HepG2 (cell line): ENCODE results near the gene IFITM10. TPM values are rescaled to one million over a fixed set of nuclear protein-coding genes. Genes with fewer than 3 reads are reported as not detected.

Source experiments
- ATAC-seq: fragments of 200-7000 bp; cut with Tn5 transposase; 3 replicates; pipeline ENCODE4 v1.9.1; 2020; ENCODE audit warnings: mild to moderate bottlenecking, moderate library complexity
- BruUV-seq: library from RNA; stranded (reverse); fragments of 400-500 nt; replicated peaks from 2 replicates; lab custom pipeline; 2021; lab: Mats Ljungman, UMichigan
- CTCF ChIA-PET: fragments of 300-600 bp; formaldehyde crosslinking; extraction: SDS; loops from one replicate; lab custom pipeline; 2021; ENCODE audit warnings: low total read pairs, inconsistent platforms, low intra/inter-chr PET ratio; lab: Yijun Ruan, JAX
- POLR2A ChIA-PET: fragments of 350-600 bp; sonication (Branson Sonifier 250); formaldehyde crosslinking; loops from one replicate; lab custom pipeline; 2020; ENCODE audit warnings: antibody characterized with exemption, inconsistent platforms; lab: Yijun Ruan, JAX
- DNase-seq: peaks from one replicate; pipeline ENCODE4 v3.0.0-alpha.2; 2015; ENCODE audit warnings: low spot score
- FAIRE-seq: peaks from 3 replicates; lab custom pipeline; 2011; peaks lifted over from hg19 to GRCh38; lab: Jason Lieb, UNC
- H2AFZ ChIP-seq: one replicate; pipeline ENCODE4 v1.6.1; 2011; ENCODE audit warnings: low read length, inconsistent platforms
- H3K27ac ChIP-seq: fragments of 300-600 bp; 3 replicates; pipeline ENCODE4 v1.8.0; 2011; ENCODE audit warnings: mixed run types, mild to moderate bottlenecking, mixed read lengths, low read length, inconsistent platforms; ENCODE audit not compliant: insufficient read depth; ENCODE audit errors: extremely low read length
- H3K27me3 ChIP-seq, 2 experiments: fragments of 200-600 bp in 1 of 2; 2 replicates in 1 of 2; 3 replicates in 1 of 2; pipeline versions ENCODE4 v1.6.0 to v1.8.0; 2011; ENCODE audit warnings: low read length in 2 of 2, mild to moderate bottlenecking in 2 of 2, moderate library complexity in 2 of 2, inconsistent platforms in 1 of 2; ENCODE audit not compliant: insufficient read depth in 2 of 2, control insufficient read depth in 1 of 2
- H3K36me3 ChIP-seq, 2 experiments: fragments of 200-600 bp in 1 of 2; replicated peaks in 1 of 2; 2 replicates in 1 of 2; 3 replicates in 1 of 2; pipeline versions ENCODE4 v1.5.1 to v1.8.0; 2011; ENCODE audit warnings: low read length in 2 of 2, inconsistent platforms in 1 of 2; ENCODE audit not compliant: insufficient read depth in 2 of 2, control insufficient read depth in 1 of 2
- H3K4me1 ChIP-seq: 2 replicates; pipeline ENCODE4 v1.5.1; 2012; ENCODE audit warnings: low read length, inconsistent platforms; ENCODE audit not compliant: insufficient read depth
- H3K4me2 ChIP-seq: 2 replicates; pipeline ENCODE4 v1.6.0; 2011; ENCODE audit warnings: low read depth, low read length, inconsistent platforms
- H3K4me3 ChIP-seq, 3 experiments: fragments of 200-600 bp in 1 of 3; sonication (generic), shearing (Covaris generic) in 1 of 3; replicated peaks in 1 of 3; 2 replicates each; pipeline ENCODE4 v1.5.1; 2011 to 2016; ENCODE audit warnings: low read length in 3 of 3, inconsistent platforms in 2 of 3, low read depth in 2 of 3, mild to moderate bottlenecking in 2 of 3, control low read depth in 1 of 3, mixed read lengths in 1 of 3; ENCODE audit not compliant: insufficient read depth in 1 of 3
- H3K79me2 ChIP-seq: one replicate; pipeline ENCODE4 v1.6.1; 2011; ENCODE audit warnings: low read length, inconsistent platforms; ENCODE audit not compliant: insufficient read depth
- H3K9ac ChIP-seq: 2 replicates; pipeline ENCODE4 v1.6.0; 2011; ENCODE audit warnings: mild to moderate bottlenecking, low read depth, low read length, inconsistent platforms; ENCODE audit not compliant: insufficient read depth
- H3K9me3 ChIP-seq: 2 replicates; pipeline ENCODE4 v1.5.1; 2012; ENCODE audit warnings: mild to moderate bottlenecking, low read length
- H4K20me1 ChIP-seq: 2 replicates; pipeline ENCODE4 v1.6.0; 2011; ENCODE audit warnings: inconsistent platforms, mild to moderate bottlenecking, low read length, moderate library complexity; ENCODE audit not compliant: insufficient read depth
- CBX5 ChIP-seq: sonication (generic); formaldehyde crosslinking; IDR thresholded peaks from 2 replicates; pipeline ENCODE4 v1.4.0; 2020; ENCODE audit warnings: missing genetic modification reagents, borderline replicate concordance
- CCDC6 ChIP-seq: sonication (generic); formaldehyde crosslinking; IDR thresholded peaks from 2 replicates; pipeline ENCODE4 v1.8.1; 2022; ENCODE audit warnings: mild to moderate bottlenecking, missing genetic modification reagents, moderate library complexity
- DNMT1 ChIP-seq: sonication (generic); formaldehyde crosslinking; IDR thresholded peaks from 2 replicates; pipeline ENCODE4 v1.5.1; 2020; ENCODE audit warnings: mild to moderate bottlenecking, missing genetic modification reagents
- FOXJ3 ChIP-seq: sonication (generic); formaldehyde crosslinking; IDR thresholded peaks from 2 replicates; pipeline ENCODE4 v1.4.0; 2020; ENCODE audit warnings: missing genetic modification reagents, mild to moderate bottlenecking, borderline replicate concordance
- FOXM1 ChIP-seq: sonication (generic); formaldehyde crosslinking; IDR thresholded peaks from 2 replicates; pipeline ENCODE4 v1.5.0; 2020; ENCODE audit warnings: missing genetic modification reagents
- KDM5A ChIP-seq: fragments of 200-600 bp; sonication (generic); IDR thresholded peaks from 2 replicates; pipeline ENCODE4 v1.7.0; 2018; ENCODE audit warnings: antibody characterized with exemption, mild to moderate bottlenecking, low read length, borderline replicate concordance
- KLF9 ChIP-seq: IDR thresholded peaks from 2 replicates; pipeline ENCODE4 v1.6.1; 2016; ENCODE audit warnings: low read depth
- KMT2A ChIP-seq: sonication (generic); formaldehyde crosslinking; IDR thresholded peaks from 2 replicates; pipeline ENCODE4 v1.4.0; 2020; ENCODE audit warnings: missing genetic modification reagents
- KMT2B ChIP-seq: IDR thresholded peaks from 2 replicates; pipeline ENCODE4 v1.6.1; 2016; ENCODE audit warnings: missing genetic modification reagents, missing compliant biosample characterization
- ZFP41 ChIP-seq: sonication (generic); formaldehyde crosslinking; IDR thresholded peaks from 2 replicates; pipeline ENCODE4 v1.4.0; 2020; ENCODE audit warnings: mild to moderate bottlenecking, missing genetic modification reagents, borderline replicate concordance
- ZMAT5 ChIP-seq: sonication (generic); formaldehyde crosslinking; IDR thresholded peaks from 2 replicates; pipeline ENCODE4 v1.5.0; 2020; ENCODE audit warnings: mild to moderate bottlenecking, low read depth, missing genetic modification reagents, borderline replicate concordance
- ZNF350 ChIP-seq: sonication (generic); formaldehyde crosslinking; IDR thresholded peaks from 2 replicates; pipeline ENCODE4 v1.4.0; 2020; ENCODE audit warnings: mild to moderate bottlenecking, low read depth, missing genetic modification reagents, borderline replicate concordance
- ZNF577 ChIP-seq: sonication (generic); formaldehyde crosslinking; IDR thresholded peaks from 2 replicates; pipeline ENCODE4 v1.4.0; 2020; ENCODE audit warnings: mild to moderate bottlenecking, low read depth, missing genetic modification reagents, borderline replicate concordance
- ZNF749 ChIP-seq: sonication (generic); formaldehyde crosslinking; IDR thresholded peaks from 2 replicates; pipeline ENCODE4 v1.8.0; 2022; ENCODE audit warnings: mild to moderate bottlenecking, missing genetic modification reagents, moderate library complexity, borderline replicate concordance
- ZNF790 ChIP-seq: sonication (generic); formaldehyde crosslinking; IDR thresholded peaks from 2 replicates; pipeline ENCODE4 v1.8.0; 2022; ENCODE audit warnings: missing genetic modification reagents, mild to moderate bottlenecking, borderline replicate concordance
- ZNF800 ChIP-seq: sonication (generic); formaldehyde crosslinking; IDR thresholded peaks from 2 replicates; pipeline ENCODE4 v1.4.0; 2020; ENCODE audit warnings: missing genetic modification reagents
- WGBS: methylation state at CpG from one replicate; pipeline ENCODE4 v1.1.6; 2017; ENCODE audit warnings: low lambda C conversion rate; 5-methylcytosine and 5-hydroxymethylcytosine counted together
- in situ Hi-C: cut with HindIII; loops from 2 replicates; pipeline ENCODE4 v1.10.0; 2017; ENCODE audit warnings: low pct_unique_long_range_greater_than_20kb; ENCODE audit not compliant: extremely low pct_ligation_motif_present
- intact Hi-C: fragments of 100-400 bp; cut with micrococcal nuclease; formaldehyde crosslinking; loops from one replicate; pipeline ENCODE4 v1.10.0; 2022; ENCODE audit not compliant: unreplicated experiment
- polyA plus RNA-seq, 8 experiments: library from polyadenylated mRNA; depleted of rRNA in 3 of 8; stranded (reverse) in 7 of 8; unstranded in 1 of 8; fragments of >200 nt; fragmentation: Illumina TruSeq in 4 of 8; extraction: Trizol in 4 of 8; gene quantifications; 2 replicates each; pipeline versions ENCODE4 v1.2.1 to v1.2.3, GENCODE V29; 2011 to 2016; ENCODE audit warnings: low read depth in 4 of 8, missing spikeins in 1 of 8, mixed read lengths in 1 of 8; ENCODE audit not compliant: insufficient read depth in 1 of 8
- total RNA-seq, 5 experiments: library from RNA; depleted of rRNA; stranded (reverse); fragments of >200 nt; fragmentation: Illumina TruSeq; extraction: Trizol; gene quantifications; 2 replicates each; pipeline ENCODE4 v1.2.3, GENCODE V29; 2016; ENCODE audit warnings: low read depth in 1 of 5
- TF ChIP-seq, protein P1 (sequence below): sonication (generic); formaldehyde crosslinking; IDR thresholded peaks from 2 replicates; pipeline ENCODE4 v1.4.0; 2020; ENCODE audit warnings: missing genetic modification reagents

Gene IFITM10
- total and polyA plus RNA-seq, 2 of the 13 experiments (the other 11 are each of a cell fraction or from before 2014, with no cell fraction given), result 0.09 to 0.13 TPM

DNA sequence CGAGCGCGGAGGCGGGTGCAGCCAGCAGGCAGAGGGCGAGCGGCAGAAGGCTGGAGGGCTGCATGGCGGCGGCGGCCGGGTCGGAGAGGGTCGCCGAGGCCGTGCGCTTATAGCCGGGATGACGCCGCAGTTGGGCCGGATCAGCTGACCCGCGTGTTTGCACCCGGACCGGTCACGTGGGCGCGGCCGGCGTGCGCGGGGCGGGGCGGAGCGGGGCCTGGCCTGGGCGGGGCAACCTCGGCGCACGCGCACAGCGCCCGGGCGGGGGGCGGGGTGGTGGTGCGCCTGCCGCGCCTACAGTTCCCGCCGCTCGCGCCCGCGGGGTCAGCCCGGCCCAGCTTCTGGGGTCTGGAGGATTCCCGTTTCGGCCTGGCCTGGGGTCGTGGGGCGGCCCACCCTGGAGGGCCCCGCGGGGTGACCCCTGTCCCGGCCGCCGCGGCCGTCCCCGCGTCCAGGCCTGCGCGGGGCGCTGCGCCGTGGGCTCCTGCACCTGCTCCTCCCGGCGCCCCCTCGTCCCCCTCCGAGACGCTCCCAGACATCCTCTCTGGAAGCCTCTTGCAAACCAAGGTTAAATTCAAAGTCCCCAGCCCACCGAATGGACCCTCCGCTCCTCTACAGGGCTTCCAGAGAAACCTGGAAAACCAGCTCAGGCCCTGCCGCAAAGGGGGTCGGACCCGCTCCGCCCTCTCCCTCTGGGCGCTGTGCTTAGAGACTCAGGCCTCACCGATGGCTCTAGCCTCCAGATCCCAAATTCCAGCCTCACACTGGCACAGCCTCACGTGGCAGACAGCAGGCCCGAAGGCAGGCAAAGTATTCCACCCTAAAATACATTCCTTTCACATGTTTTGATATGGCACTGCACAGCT is 13.6 kb upstream of the IFITM10 start, which contains the start of gene CTSD (continued):
- TF ChIP-seq ZNF749 (CRISPR knock-in tag), result no peak; the same call in 1 of the 2 replicates
- no peak for TF ChIP-seq ZNF577
- no peak for TF ChIP-seq FOXM1
- TF ChIP-seq ZNF350 (CRISPR knock-in tag), result no peak

DNA sequence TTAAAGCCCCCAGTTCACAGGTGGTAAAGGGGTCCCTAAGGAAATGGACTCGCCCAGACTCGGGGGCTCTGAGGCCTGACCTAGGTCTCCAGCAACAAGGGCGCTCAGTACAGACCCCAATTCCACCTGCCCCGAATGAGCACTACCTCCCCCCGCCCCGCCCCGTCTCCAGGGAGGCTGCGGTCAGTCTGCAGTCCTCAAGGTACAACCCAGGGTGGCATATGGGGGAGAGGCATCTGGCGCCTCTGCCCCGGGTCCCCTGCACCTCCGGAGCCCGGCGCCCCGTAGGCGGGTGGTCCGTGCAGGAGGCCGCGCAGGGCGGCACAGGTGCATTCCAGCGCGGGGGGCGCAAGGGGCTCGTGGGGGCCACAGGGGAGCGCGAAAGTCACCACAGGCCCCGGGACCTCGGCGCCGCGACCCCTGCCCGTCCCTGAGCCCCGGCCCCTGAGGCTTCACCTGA is 13.0 kb upstream of the IFITM10 start:
- H2AFZ ChIP-seq, result no peak overlapping the region
- H3K9me3 ChIP-seq, result no peaks in the 10 kb centered on the region
- peaks cover 2 to 22% of the 10 kb centered on the region in 2 experiments; a peak in 4 of 5 replicates for H3K27me3 ChIP-seq
- peaks cover 6 to 13% of the 10 kb centered on the region in 2 experiments; a peak in 4 of 5 replicates for H3K36me3 ChIP-seq
- peaks cover 9% of the 10 kb centered on the region for H3K79me2 ChIP-seq
- no TSS peak for BruUV-seq
- H3K4me3 ChIP-seq, result peak overlapping the region; percentile 84 to 93 (median 85)
- 2% methylated on average over 16 of the region's 32 CpGs for WGBS
- ChIA-PET POLR2A (interaction anchor here (0.7 to 1.9 kb wide), 9 partner anchors 10 to 226 kb away, joined by 3 to 12 read pairs (median 4); no protein-coding TSS in a partner anchor), CTCF (no interaction called here)
- ATAC-seq, result peak; percentile 40
- H3K4me2 ChIP-seq, result peak overlapping the region; percentile 89
- intact Hi-C loops (loop anchor here (2.0 kb wide), 1 partner anchor 71 kb away; the partner anchor contains the start of gene SYT8), in situ Hi-C loops (loop anchor here (5.0 kb wide), 1 partner anchor 66 kb away; the partner anchor contains the start of gene KRTAP5-6)
- H4K20me1 ChIP-seq, result no peaks in the 10 kb centered on the region; the same call in 1 of the 2 replicates
- FAIRE-seq, result no peak
- H3K9ac ChIP-seq, result peak overlapping the region; percentile 82
- H3K4me1 ChIP-seq, result peaks cover 38% of the 10 kb centered on the region
- no peak for DNase-seq
- peak overlapping the region; percentile 76 for H3K27ac ChIP-seq
- no peak for TF ChIP-seq DNMT1 (CRISPR knock-in tag)
- TF ChIP-seq ZNF790 (CRISPR knock-in tag), result no peak
- TF ChIP-seq KLF9 (CRISPR knock-in tag), result no peak
- TF ChIP-seq KMT2A, result no peak
- TF ChIP-seq KMT2B (CRISPR knock-in tag), result no peak
- no peak for TF ChIP-seq ZFP41 (CRISPR knock-in tag)
- TF ChIP-seq, protein P1, sequence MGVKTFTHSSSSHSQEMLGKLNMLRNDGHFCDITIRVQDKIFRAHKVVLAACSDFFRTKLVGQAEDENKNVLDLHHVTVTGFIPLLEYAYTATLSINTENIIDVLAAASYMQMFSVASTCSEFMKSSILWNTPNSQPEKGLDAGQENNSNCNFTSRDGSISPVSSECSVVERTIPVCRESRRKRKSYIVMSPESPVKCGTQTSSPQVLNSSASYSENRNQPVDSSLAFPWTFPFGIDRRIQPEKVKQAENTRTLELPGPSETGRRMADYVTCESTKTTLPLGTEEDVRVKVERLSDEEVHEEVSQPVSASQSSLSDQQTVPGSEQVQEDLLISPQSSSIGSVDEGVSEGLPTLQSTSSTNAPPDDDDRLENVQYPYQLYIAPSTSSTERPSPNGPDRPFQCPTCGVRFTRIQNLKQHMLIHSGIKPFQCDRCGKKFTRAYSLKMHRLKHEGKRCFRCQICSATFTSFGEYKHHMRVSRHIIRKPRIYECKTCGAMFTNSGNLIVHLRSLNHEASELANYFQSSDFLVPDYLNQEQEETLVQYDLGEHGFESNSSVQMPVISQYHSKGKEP (CRISPR knock-in tag), result no peak
- TF ChIP-seq KDM5A, result no peak
- TF ChIP-seq ZNF800 (CRISPR knock-in tag), result no peak
- TF ChIP-seq ZMAT5 (CRISPR knock-in tag), result no peak
- no peak for TF ChIP-seq CCDC6 (CRISPR knock-in tag)
- TF ChIP-seq CBX5 (CRISPR knock-in tag), result no peak
- TF ChIP-seq FOXJ3, result no peak
